T-helper 1 cell treated with Interleukin-12 subunit alpha and Interleukin-12 subunit beta and Interleukin-4 antibody, amounts not matched to agents 30 μg/mL and 1 μg/mL, for 36 hours (primary cell): ENCODE results near the gene SAMM50.
A peak's percentile ranks its signal among the peaks of the same experiment; 100 is the strongest.

Source experiments
- H3K27ac Mint-ChIP-seq: one replicate; pipeline ENCODE4 v1.8.0; 2021; ENCODE audit warnings: mild to moderate bottlenecking, mixed read lengths
- H3K27me3 Mint-ChIP-seq: one replicate; pipeline ENCODE4 v1.8.0; 2021; ENCODE audit warnings: low read depth, mixed read lengths
- H3K36me3 Mint-ChIP-seq: one replicate; pipeline ENCODE4 v1.8.0; 2021; ENCODE audit warnings: low read depth, mixed read lengths
- H3K4me1 Mint-ChIP-seq: one replicate; pipeline ENCODE4 v1.8.0; 2021; ENCODE audit warnings: low read depth, mixed read lengths
- H3K4me3 Mint-ChIP-seq: one replicate; pipeline ENCODE4 v1.8.0; 2021; ENCODE audit warnings: mild to moderate bottlenecking, moderate library complexity, mixed read lengths
- H3K9me3 Mint-ChIP-seq: one replicate; pipeline ENCODE4 v1.8.0; 2021; ENCODE audit warnings: mixed read lengths

Gene SAMM50

DNA sequence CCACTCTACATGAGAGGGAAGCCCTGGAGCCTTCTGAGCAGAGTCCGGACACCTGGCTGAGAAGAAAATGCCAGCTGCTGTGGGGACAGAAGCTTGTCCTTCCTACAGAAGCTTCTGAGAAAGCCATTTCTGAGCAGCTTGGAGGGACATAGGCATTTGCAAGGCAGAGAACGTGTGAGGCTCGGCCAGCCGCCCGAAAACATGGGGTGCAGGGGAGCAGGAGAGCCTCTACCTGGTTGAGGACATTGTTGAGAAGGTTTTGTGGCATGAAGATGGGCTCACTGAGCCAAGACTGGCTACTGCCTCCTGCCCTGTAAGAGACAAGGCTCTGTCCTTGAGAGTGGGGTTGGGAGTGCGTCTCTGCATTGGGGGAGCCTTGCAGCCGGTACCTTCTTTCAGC is 25.3 kb downstream of the SAMM50 start:
- Mint-ChIP-seq H3K4me3 (no peak overlapping the region), H3K4me1 (no peaks in the 10 kb centered on the region), H3K27ac (no peak overlapping the region), H3K27me3 (no peaks in the 10 kb centered on the region), H3K36me3 (peaks cover 36% of the 10 kb centered on the region), H3K9me3 (no peaks in the 10 kb centered on the region)

DNA sequence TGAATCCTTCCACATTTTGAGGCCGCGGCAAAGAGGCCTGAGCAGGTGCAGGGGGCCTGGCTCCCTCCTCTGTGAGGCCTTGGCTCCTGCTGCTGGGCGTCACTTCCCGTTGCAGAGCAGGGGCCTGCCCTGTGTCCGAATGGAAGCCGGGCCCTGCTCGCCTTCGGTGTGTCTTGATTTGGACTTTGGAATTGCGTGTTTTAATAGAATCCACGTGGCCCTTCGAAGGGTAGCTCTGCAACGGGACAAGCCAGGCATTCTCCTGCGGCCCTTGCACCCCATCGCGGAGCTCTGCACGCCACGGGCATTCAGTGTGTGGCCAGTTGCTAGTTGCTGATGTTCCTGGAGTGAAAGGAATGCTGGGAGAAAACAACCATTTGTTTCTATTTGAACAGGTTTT is 25.8 kb downstream of the SAMM50 start:
- Mint-ChIP-seq H3K27me3 (no peaks in the 10 kb centered on the region), H3K4me3 (no peak overlapping the region), H3K9me3 (no peaks in the 10 kb centered on the region), H3K4me1 (no peaks in the 10 kb centered on the region), H3K27ac (no peak overlapping the region), H3K36me3 (peaks cover 33% of the 10 kb centered on the region)

DNA sequence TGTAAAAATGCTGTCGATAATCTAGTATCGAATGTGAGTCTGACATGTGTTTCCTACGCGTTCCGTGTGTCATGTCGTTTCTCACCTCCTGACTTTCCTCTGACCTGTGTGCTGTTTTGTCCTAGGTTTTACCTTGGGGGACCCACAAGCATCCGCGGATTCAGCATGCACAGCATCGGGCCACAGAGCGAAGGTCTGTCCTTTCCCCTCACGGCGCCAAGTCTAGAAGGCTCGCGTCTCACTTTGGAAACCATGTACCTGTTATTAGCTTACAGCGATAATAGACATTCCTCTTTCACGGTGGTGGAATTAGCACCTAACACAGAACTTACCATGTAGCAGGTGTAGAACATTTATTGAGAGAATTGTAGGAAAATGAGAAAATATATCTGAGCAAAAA is 28.6 kb downstream of the SAMM50 start:
- H3K4me3 Mint-ChIP-seq: no peak overlapping the region
- no peaks in the 10 kb centered on the region for H3K4me1 Mint-ChIP-seq
- H3K36me3 Mint-ChIP-seq: peaks cover 36% of the 10 kb centered on the region
- no peaks in the 10 kb centered on the region for H3K9me3 Mint-ChIP-seq
- H3K27me3 Mint-ChIP-seq: no peaks in the 10 kb centered on the region
- no peak overlapping the region for H3K27ac Mint-ChIP-seq

DNA sequence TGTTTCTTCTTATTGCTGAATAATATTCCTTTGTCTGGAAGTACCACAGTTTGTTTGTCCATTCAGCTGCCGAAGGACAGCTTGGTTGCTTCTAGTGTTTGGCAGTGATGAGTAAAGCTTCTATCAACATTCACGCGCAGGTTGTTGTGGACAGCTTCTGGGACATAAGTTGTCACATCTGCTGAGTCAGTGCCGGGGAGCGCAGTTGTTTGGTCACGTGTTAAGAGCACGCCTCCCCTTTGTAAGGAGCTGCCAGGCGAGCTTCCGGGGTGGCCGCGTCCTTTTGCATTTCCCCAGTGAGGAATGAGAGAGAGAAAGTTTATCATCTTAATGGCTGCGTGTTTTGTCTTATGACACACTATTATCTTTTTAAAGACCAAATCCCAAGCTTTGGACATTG is 30.3 kb downstream of the SAMM50 start:
- Mint-ChIP-seq H3K4me3 (no peak overlapping the region), H3K36me3 (peaks cover 24% of the 10 kb centered on the region), H3K27me3 (no peaks in the 10 kb centered on the region), H3K9me3 (no peaks in the 10 kb centered on the region), H3K27ac (no peak overlapping the region), H3K4me1 (no peaks in the 10 kb centered on the region)

DNA sequence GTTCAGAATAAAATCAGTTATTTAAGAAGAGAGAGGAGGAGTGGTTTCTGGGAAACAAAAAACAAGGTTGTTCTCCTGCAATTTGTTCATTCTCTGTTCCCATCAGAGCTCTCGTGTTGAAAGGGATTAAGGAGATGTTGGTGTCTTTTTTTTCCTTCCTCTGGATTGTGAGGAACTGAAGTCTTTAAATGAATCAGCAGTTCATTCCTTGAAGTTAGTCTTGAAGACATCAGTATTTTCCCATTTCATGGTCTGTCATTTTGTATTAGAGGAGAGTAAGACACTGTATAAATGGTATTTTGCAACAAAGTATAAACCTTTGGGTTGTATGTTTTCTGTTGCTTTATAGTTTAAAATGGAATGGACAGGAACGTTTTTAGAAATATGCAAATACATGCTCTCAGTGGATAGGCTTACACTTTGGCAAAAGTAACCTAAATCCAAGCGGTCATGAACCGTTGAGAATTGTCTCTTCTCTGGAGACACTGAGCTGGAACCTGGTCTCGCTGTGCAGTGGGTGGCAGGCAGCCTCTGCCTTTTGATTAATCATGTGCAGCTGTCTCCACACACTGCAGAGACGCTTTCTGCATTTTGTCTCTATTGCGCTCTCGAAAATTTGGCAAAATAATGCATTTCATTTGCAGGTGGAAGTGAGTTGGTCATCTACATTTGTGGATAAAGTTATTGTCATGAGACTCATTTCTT is 33.0 kb downstream of the SAMM50 start:
- H3K4me1 Mint-ChIP-seq: peaks cover 2% of the 10 kb centered on the region
- H3K27me3 Mint-ChIP-seq: no peaks in the 10 kb centered on the region
- no peak overlapping the region for H3K27ac Mint-ChIP-seq
- H3K4me3 Mint-ChIP-seq: no peak overlapping the region
- H3K36me3 Mint-ChIP-seq: peaks cover 29% of the 10 kb centered on the region
- no peaks in the 10 kb centered on the region for H3K9me3 Mint-ChIP-seq

DNA sequence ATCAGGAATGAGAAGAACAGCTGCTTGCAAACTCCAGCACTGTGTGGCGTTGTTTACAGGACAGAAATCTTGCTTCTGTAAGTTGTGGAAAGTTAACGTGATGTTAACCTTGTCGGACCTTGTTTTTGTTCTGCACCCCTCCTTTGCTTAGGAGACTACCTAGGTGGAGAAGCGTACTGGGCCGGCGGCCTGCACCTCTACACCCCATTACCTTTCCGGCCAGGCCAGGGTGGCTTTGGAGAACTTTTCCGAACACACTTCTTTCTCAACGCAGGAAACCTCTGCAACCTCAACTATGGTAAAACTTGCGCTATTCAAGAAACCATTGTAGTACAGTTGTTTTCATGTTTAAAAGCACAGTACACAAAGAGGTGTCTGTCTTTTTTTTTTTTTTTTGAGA is 33.7 kb downstream of the SAMM50 start:
- H3K27me3 Mint-ChIP-seq: no peaks in the 10 kb centered on the region
- no peaks in the 10 kb centered on the region for H3K9me3 Mint-ChIP-seq
- H3K36me3 Mint-ChIP-seq: peaks cover 29% of the 10 kb centered on the region
- H3K27ac Mint-ChIP-seq: no peak overlapping the region
- H3K4me1 Mint-ChIP-seq: peaks cover 5% of the 10 kb centered on the region
- H3K4me3 Mint-ChIP-seq: no peak overlapping the region

DNA sequence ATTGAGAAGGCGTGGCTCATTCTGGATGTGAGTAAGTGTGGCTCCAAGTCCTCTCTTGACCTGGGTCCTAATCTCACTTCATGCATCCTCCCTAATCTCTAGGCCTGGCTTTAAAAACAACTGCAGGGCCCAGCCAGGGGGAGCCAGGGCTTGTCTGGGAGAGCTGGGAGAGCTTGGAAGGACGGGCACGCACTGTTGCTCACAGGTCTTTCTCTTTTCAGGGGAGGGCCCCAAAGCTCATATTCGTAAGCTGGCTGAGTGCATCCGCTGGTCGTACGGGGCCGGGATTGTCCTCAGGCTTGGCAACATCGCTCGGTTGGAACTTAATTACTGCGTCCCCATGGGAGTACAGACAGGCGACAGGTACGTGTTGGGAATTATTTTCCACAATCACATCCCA is 34.8 kb downstream of the SAMM50 start:
- peaks cover 8% of the 10 kb centered on the region for H3K4me1 Mint-ChIP-seq
- no peaks in the 10 kb centered on the region for H3K9me3 Mint-ChIP-seq
- peaks cover 30% of the 10 kb centered on the region for H3K36me3 Mint-ChIP-seq
- no peak overlapping the region for H3K27ac Mint-ChIP-seq
- H3K4me3 Mint-ChIP-seq: no peak overlapping the region
- no peaks in the 10 kb centered on the region for H3K27me3 Mint-ChIP-seq

DNA sequence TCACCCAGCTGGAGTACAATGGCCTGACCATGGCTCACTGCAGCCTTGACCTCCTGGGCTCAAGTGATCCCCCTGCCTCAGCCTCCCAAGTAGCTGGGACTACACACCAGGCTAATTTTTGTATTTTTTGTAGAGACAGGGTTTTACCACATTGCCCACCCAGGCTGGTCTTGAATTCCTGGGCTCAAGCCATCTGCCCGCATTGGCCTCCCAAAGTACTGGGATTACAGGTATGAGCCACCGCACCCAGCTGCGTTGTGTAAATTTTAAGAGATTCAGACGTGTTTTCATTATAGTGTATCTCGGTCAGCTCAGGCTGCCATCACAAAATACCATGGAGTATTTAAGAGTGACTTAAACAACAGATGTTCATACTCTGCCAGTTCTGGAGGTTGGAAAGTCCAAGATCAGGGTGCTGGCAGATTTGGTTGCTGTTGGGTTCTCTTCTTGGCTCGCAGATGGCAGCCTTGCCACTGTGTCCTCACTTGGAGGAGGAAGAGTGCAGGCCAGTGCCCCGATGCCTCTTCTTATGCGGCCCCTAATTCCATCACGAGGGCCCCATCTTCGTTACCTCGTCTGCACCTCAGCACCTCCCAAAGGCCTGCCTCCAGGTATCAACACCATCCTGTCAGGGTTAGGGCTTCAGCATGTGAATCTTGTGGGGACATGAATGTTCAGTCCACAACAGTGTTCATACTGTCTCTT is 36.2 kb downstream of the SAMM50 start:
- no peak overlapping the region for H3K27ac Mint-ChIP-seq
- H3K27me3 Mint-ChIP-seq: no peaks in the 10 kb centered on the region
- peaks cover 17% of the 10 kb centered on the region for H3K4me1 Mint-ChIP-seq
- no peak overlapping the region for H3K4me3 Mint-ChIP-seq
- H3K36me3 Mint-ChIP-seq: peaks cover 36% of the 10 kb centered on the region
- H3K9me3 Mint-ChIP-seq: no peaks in the 10 kb centered on the region

DNA sequence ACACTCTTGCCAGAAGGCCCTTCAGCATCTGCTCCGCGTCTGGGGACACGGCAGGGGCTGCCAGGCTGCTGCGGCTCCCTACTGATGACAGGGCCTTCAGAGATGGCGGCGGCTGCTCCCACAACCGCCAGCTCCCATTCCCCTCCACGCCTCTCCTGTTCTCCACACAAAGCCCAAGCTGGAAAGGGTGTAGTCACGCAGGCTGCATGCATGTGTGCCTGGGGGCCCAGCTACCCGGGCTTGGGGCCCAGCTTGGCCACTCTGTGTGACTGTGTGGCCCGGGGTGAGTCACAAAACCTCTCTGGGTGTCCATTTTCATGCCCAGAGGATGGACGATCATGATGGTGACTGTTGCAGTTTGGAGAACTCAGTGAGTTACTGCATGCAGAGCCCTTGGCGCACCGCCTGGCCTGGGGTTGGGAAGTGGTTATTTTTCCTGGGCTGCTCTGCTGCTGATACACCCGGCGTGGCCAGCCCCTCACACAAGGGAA is 37.1 kb downstream of the SAMM50 start:
- no peaks in the 10 kb centered on the region for H3K9me3 Mint-ChIP-seq
- H3K27me3 Mint-ChIP-seq: no peaks in the 10 kb centered on the region
- H3K27ac Mint-ChIP-seq: no peak overlapping the region
- H3K4me1 Mint-ChIP-seq: peaks cover 22% of the 10 kb centered on the region
- peaks cover 42% of the 10 kb centered on the region for H3K36me3 Mint-ChIP-seq
- no peak overlapping the region for H3K4me3 Mint-ChIP-seq

DNA sequence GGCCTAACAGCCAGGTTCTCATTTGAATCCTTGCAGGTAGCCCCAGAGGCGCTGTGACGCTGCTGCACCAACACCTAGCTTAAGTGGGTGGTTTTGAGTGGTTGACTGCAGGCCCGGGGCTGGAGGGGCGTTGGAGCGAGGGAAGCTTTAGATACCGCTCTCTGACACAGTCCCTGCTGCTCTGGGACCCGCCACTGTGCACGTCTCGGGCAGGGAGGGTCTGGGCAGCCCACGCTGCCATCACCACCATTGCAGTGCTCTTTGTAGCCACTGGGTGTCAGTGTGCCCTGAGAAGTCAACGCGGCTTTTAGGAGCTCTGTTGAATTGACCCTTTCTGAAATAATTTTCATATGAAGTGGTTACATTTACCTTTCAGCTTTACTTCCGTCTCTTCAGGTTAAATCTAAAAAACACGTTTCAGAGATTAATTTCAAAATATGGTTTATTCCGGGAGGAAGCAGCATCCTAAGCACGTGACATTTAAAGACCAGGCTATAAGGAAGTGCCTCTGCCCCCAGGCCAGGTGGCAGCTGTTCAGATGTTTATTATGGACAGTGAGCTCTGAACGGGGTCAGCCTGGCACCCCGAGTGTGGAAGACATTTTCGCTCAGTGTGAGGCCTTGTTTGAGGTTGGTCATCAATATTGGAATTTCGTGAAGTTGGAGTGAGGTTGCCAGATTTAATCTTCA is 38.0 kb downstream of the SAMM50 start:
- no peak overlapping the region for H3K4me3 Mint-ChIP-seq
- peaks cover 41% of the 10 kb centered on the region for H3K36me3 Mint-ChIP-seq
- no peaks in the 10 kb centered on the region for H3K9me3 Mint-ChIP-seq
- no peak overlapping the region for H3K27ac Mint-ChIP-seq
- H3K27me3 Mint-ChIP-seq: no peaks in the 10 kb centered on the region
- H3K4me1 Mint-ChIP-seq: peaks cover 22% of the 10 kb centered on the region

DNA sequence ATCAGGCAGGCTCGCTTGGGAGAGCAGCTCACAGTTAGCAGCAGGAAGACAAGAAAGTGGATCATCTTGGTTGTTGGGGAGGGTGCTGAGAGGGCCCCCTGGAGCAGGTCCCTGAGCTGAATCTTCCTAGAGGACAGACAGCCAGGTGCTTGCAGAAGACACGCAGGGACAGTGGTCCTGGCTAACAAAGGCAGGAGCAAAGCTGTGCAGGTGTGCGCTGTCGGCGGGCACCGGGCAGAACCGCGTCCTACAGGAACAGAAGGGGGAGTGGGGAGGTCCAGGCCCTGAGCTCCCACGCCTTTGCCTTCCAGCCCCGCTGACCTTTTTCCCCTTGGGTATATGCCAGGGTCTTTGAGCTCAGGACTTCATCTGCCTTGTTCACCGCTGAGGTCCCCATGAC is 38.8 kb downstream of the SAMM50 start:
- peaks cover 46% of the 10 kb centered on the region for H3K36me3 Mint-ChIP-seq
- H3K9me3 Mint-ChIP-seq: no peaks in the 10 kb centered on the region
- H3K27ac Mint-ChIP-seq: no peak overlapping the region
- H3K4me3 Mint-ChIP-seq: peak overlapping the region; percentile 46
- H3K27me3 Mint-ChIP-seq: no peaks in the 10 kb centered on the region
- H3K4me1 Mint-ChIP-seq: peaks cover 22% of the 10 kb centered on the region

DNA sequence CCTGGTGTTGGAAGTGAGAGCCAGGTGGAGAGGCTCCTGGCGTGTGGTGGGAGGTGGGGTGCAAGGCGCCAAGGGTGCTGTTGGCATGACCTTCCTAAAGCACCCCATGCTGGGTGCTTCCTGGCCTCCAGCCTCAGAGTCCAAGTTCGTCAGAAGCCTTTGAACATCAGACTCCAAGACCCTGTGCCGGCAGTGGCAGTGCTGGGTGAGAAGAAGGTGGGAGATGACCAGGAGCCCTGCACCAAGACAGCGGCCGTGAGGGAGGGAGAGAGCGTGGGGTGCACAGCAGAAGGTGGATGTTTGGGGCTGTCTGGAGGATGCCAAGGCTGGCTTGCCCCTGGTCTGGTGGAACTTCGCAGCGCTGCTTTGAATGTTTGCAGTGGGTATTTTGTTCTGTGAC is 39.2 kb downstream of the SAMM50 start:
- peak overlapping the region; percentile 92 for H3K4me3 Mint-ChIP-seq

DNA sequence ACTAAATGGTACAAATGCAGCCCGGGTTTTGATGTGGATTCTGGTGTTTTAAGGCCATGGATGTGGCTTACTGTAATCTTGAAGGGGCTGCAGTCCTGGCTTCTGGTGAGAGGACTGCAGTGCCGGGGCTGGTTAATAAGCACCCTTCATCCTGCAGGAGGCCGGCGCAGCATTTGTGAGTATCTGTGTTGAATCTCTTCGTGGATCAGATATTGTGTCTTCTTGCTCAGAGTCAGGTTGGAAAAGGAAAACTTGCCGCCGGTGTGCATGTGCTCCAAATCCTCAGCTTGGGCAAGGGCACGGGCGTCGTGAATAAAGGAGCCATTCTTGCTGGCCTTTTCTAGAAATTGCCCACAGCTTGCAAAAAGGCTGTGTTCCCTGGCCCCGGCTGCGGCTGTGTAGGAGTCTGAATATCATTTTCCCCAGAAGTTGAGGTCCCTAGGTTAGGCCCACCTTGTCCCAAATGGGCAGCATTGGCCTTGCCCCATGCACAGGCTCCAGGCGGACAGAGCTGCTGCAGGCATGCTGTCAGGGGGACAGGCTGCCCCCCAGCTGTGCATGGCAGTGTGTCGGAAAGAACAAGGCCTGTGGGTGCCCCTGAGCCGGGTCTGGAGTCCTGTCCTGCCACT is 39.9 kb downstream of the SAMM50 start:
- Mint-ChIP-seq H3K27me3 (no peaks in the 10 kb centered on the region), H3K36me3 (peaks cover 46% of the 10 kb centered on the region), H3K27ac (peak overlapping the region; percentile 68), H3K4me3 (peak overlapping the region; percentile 92), H3K4me1 (peaks cover 22% of the 10 kb centered on the region), H3K9me3 (no peaks in the 10 kb centered on the region)

More for the DNA sequence above, 39.2 kb downstream of the SAMM50 start:
- Mint-ChIP-seq H3K27ac (no peak overlapping the region), H3K4me1 (peaks cover 22% of the 10 kb centered on the region), H3K36me3 (peaks cover 48% of the 10 kb centered on the region), H3K27me3 (no peaks in the 10 kb centered on the region), H3K9me3 (no peaks in the 10 kb centered on the region)

DNA sequence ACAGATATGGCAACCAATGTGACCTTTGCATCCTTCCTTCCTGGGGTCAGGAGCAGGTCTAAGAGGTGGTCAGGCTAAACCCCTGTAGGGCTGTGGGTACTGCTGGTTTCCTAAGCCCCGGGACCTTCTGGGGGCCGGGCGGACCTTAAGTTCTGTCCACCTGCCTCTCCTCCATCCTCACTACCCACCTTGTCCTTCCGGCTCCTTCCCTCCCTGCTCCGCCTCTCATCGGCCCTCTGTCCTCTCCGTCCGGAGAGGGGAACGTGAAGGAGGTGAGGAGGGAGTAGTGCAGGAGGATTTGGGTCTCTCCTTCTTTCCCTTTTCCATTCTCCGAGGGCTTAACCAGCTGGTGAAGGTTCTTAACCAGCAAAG is 40.5 kb downstream of the SAMM50 start:
- peak overlapping the region; percentile 93 for H3K27ac Mint-ChIP-seq
- H3K36me3 Mint-ChIP-seq: peaks cover 46% of the 10 kb centered on the region
- H3K4me3 Mint-ChIP-seq: peak overlapping the region; percentile 92
- peaks cover 22% of the 10 kb centered on the region for H3K4me1 Mint-ChIP-seq
- no peaks in the 10 kb centered on the region for H3K27me3 Mint-ChIP-seq
- H3K9me3 Mint-ChIP-seq: no peaks in the 10 kb centered on the region
